Lung (tissue), 12 donors: ENCODE measurements around the gene VOPP1. TPM values are rescaled to one million over a fixed set of nuclear protein-coding genes. Genes with fewer than 3 reads are reported as not detected.

Experiments used
- ATAC-seq: fragments of 200-7000 bp; cut with Tn5 transposase; one replicate; pipeline ENCODE4 v1.9.1; 2020; ENCODE audit warnings: moderate number of reproducible peaks; ENCODE audit not compliant: insufficient read depth, low FRiP score
- DNase-seq, 3 donors: peaks; one replicate each; pipeline ENCODE4 v3.0.0-alpha.2; 2013 to 2017
- H3K27ac ChIP-seq, 2 donors: one replicate each; pipeline ENCODE4 v1.5.1; 2013; ENCODE audit warnings: mild to moderate bottlenecking in 2 of 2, moderate library complexity in 2 of 2, control low read depth in 1 of 2, inconsistent platforms in 1 of 2, low read depth in 1 of 2, low read length in 1 of 2
- H3K27me3 ChIP-seq, 3 donors: one replicate each; pipeline ENCODE4 v1.5.1; 2013; ENCODE audit warnings: low read length in 2 of 3; ENCODE audit not compliant: control insufficient read depth in 3 of 3, insufficient read depth in 3 of 3
- H3K36me3 ChIP-seq, 4 donors: one replicate each; pipeline ENCODE4 v1.5.1; 2013; ENCODE audit warnings: low read length in 4 of 4, mild to moderate bottlenecking in 1 of 4, moderate library complexity in 1 of 4; ENCODE audit not compliant: control insufficient read depth in 4 of 4, insufficient read depth in 4 of 4
- H3K4me1 ChIP-seq, 5 donors: one replicate each; pipeline ENCODE4 v1.5.1; 2013; ENCODE audit warnings: low read length in 5 of 5, mild to moderate bottlenecking in 2 of 5, moderate library complexity in 1 of 5; ENCODE audit not compliant: control insufficient read depth in 5 of 5, insufficient read depth in 5 of 5
- H3K4me3 ChIP-seq: one replicate; pipeline ENCODE4 v1.5.1; 2013; ENCODE audit warnings: mild to moderate bottlenecking, control low read depth, moderate library complexity
- H3K9ac ChIP-seq, 2 donors: one replicate each; pipeline ENCODE4 v1.5.1; 2013; ENCODE audit warnings: low read length in 2 of 2, control low read depth in 1 of 2; ENCODE audit not compliant: insufficient read depth in 1 of 2
- H3K9me3 ChIP-seq, 4 donors: one replicate each; pipeline ENCODE4 v1.5.1; 2013; ENCODE audit warnings: low read length in 3 of 4, mild to moderate bottlenecking in 1 of 4, moderate library complexity in 1 of 4; ENCODE audit not compliant: control insufficient read depth in 4 of 4, insufficient read depth in 3 of 4
- CTCF ChIP-seq: IDR thresholded peaks from 2 replicates; pipeline ENCODE4 v1.5.1; 2012; ENCODE audit warnings: mild to moderate bottlenecking; ENCODE audit errors: control extremely low read depth, extremely low read depth
- WGBS, 2 donors: extraction: QIAGEN DNeasy Blood & Tissue Kit; methylation state at CpG; one replicate each; pipeline ENCODE4 v1.1.7; 2013; 5-methylcytosine and 5-hydroxymethylcytosine counted together
- polyA plus RNA-seq, 2 donors: library from polyadenylated mRNA; stranded (reverse); fragments of 200-250 nt; gene quantifications; one replicate each; pipeline ENCODE4 v1.2.1, GENCODE V29; 2013
- total RNA-seq, 2 donors: library from RNA; depleted of rRNA in 1 of 2; stranded (reverse); fragments of >200 nt in 1 of 2; gene quantifications; one replicate each; pipeline ENCODE4 v1.2.1, GENCODE V29; 2014 to 2021
- donor health status: control.
- donor health status: control.
- donor health status: Bipolar disorder and iron deficiency.
- donor health status: healthy.
- donor health status: DM: yes; HTN: yes; CAD: no.

Gene VOPP1
- total and polyA plus RNA-seq, 4 donors, result 25.8 to 64.0 (median 38.0) TPM

GRCh38 chr7:55463686-55464262 is 108.5 kb downstream of the VOPP1 start:
- H3K27me3 ChIP-seq, result no peaks in the 10 kb centered on the region
- no peak for ATAC-seq
- TF ChIP-seq CTCF, result no peak
- H3K36me3 ChIP-seq, result peaks cover 0 to 11% (median under 1%) of the 10 kb centered on the region in 4 donors
- H3K27ac ChIP-seq, result no peak overlapping the region
- peaks cover 0 to 6% (median 0%) of the 10 kb centered on the region in 5 donors for H3K4me1 ChIP-seq
- no peak overlapping the region for H3K9ac ChIP-seq
- peaks cover 0 to 22% (median 4%) of the 10 kb centered on the region in 4 donors for H3K9me3 ChIP-seq
- no peak overlapping the region for H3K4me3 ChIP-seq
- no peak for DNase-seq
- WGBS, 2 donors, result 97 to 100% methylated on average over 4 of the region's 4 CpGs

- Histone ChIP-seq H3K36me3 (peaks cover 0 to 2% (median 0%) of the 10 kb centered on the region in 4 donors), H3K4me3 (no peak overlapping the region), H3K27ac (no peak overlapping the region), H3K9ac (no peak overlapping the region), H3K4me1 (no peaks in the 10 kb centered on the region), H3K27me3 (no peaks in the 10 kb centered on the region), H3K9me3 (peaks cover 0 to 5% (median 1%) of the 10 kb centered on the region in 4 donors)
- DNase-seq, result no peak
- no peak for ATAC-seq
- 79 to 90% methylated on average over 1 of the region's 1 CpG for WGBS, 2 donors
- no peak for TF ChIP-seq CTCF
Observed at GRCh38 chr7:55458351-55458750, 114.0 kb downstream of the VOPP1 start.

- H3K36me3 ChIP-seq, result peaks cover 0 to 2% (median 0%) of the 10 kb centered on the region in 4 donors
- no peak for DNase-seq
- WGBS, 2 donors, result 100% methylated on average over 1 of the region's 1 CpG
- no peak for TF ChIP-seq CTCF
- H3K9me3 ChIP-seq, result peaks cover 0 to 5% (median 1%) of the 10 kb centered on the region in 4 donors
- H3K4me1 ChIP-seq, result no peaks in the 10 kb centered on the region
- no peak overlapping the region for H3K27ac ChIP-seq
- no peaks in the 10 kb centered on the region for H3K27me3 ChIP-seq
- H3K4me3 ChIP-seq, result no peak overlapping the region
- H3K9ac ChIP-seq, result no peak overlapping the region
- no peak for ATAC-seq
Observed at GRCh38 chr7:55457801-55458200, 114.5 kb downstream of the VOPP1 start.

- no peak for DNase-seq
- Histone ChIP-seq H3K4me3 (no peak overlapping the region), H3K9me3 (peaks cover 0 to 6% (median 0%) of the 10 kb centered on the region in 4 donors), H3K36me3 (no peaks in the 10 kb centered on the region), H3K27ac (no peak overlapping the region), H3K4me1 (no peaks in the 10 kb centered on the region), H3K9ac (no peak overlapping the region), H3K27me3 (peaks cover 0 to 2% (median 0%) of the 10 kb centered on the region in 3 donors)
- TF ChIP-seq CTCF, result no peak
- no peak for ATAC-seq
- WGBS, 2 donors, result 94 to 97% methylated on average over 4 of the region's 4 CpGs
Observed at GRCh38 chr7:55452971-55453370, 119.3 kb downstream of the VOPP1 start.
